Measurements from ENCODE around the gene SSBP3. TPM values are rescaled to one million over a fixed set of nuclear protein-coding genes. Genes with fewer than 3 reads are reported as not detected.

SSBP3 gene
- total RNA-seq, 1 donor from 2014 or later, result 19.7 TPM

GRCh38 chr1:54361342-54361741, 44.9 kb downstream of the SSBP3 start:
- TF ChIP-seq, protein P1, sequence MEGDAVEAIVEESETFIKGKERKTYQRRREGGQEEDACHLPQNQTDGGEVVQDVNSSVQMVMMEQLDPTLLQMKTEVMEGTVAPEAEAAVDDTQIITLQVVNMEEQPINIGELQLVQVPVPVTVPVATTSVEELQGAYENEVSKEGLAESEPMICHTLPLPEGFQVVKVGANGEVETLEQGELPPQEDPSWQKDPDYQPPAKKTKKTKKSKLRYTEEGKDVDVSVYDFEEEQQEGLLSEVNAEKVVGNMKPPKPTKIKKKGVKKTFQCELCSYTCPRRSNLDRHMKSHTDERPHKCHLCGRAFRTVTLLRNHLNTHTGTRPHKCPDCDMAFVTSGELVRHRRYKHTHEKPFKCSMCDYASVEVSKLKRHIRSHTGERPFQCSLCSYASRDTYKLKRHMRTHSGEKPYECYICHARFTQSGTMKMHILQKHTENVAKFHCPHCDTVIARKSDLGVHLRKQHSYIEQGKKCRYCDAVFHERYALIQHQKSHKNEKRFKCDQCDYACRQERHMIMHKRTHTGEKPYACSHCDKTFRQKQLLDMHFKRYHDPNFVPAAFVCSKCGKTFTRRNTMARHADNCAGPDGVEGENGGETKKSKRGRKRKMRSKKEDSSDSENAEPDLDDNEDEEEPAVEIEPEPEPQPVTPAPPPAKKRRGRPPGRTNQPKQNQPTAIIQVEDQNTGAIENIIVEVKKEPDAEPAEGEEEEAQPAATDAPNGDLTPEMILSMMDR (IDR thresholded peaks at IDR 0.05; ENCODE audit: insufficient read depth, low read length, poor library complexity, severe bottlenecking), result no peak
- no peak overlapping the region for H3K4me3 ChIP-seq (ENCODE audit: low read depth, low read length)
- DNase-seq (ENCODE audit: low read depth), result no peak
- H3K27me3 ChIP-seq (ENCODE audit: control insufficient read depth, insufficient read depth, low read length), result no peaks in the 10 kb centered on the region
- no peaks in the 10 kb centered on the region for H3K36me3 ChIP-seq (ENCODE audit: control insufficient read depth, insufficient read depth, low read length)

DNA sequence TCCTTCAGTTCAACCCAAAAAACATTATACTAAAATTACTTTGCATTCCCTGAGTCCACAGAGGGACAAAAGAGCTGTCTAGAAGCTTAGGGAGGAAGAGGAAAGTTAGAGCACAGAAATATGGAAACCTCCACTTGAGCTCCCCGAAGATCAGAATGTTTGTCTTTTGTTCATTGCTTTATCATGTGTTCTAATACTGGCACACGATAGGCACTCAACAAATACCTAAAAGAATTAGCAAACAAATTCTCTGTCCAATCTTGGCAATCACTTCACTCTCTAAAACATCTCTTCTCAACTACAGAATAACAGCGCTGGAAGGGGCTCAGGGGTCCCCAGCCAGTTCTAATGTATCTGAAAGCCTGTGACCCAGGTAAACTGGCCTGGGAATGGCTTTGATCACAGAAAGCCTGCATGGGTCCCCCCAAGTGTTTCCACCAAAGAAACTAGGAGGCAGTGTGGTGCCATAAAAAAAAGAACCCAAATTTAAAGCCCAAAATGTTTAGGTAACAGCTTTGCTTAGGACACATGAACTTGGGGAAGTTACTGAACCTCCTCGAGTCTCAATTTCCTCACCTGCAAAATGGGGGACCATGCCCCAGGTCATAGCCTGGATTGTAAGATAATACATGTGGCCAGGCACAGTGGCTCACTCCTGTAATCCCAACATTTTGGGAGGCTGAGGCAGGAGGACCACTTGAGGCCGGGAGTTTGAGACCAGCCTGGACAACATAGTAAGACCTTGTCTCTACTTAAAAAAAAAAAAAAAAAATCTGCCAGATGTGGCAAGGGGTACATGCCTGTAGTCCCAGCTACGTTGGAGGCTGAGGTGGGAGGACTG, 45.8 kb downstream of the SSBP3 start:
- no peak overlapping the region for H3K4me3 ChIP-seq (ENCODE audit: low read depth, low read length)
- DNase-seq (ENCODE audit: low read depth), result no peak
- TF ChIP-seq, protein P1 (IDR thresholded peaks at IDR 0.05; ENCODE audit: insufficient read depth, low read length, poor library complexity, severe bottlenecking), result no peak
- no peaks in the 10 kb centered on the region for H3K27me3 ChIP-seq (ENCODE audit: control insufficient read depth, insufficient read depth, low read length)
- H3K36me3 ChIP-seq (ENCODE audit: control insufficient read depth, insufficient read depth, low read length), result no peaks in the 10 kb centered on the region

DNA sequence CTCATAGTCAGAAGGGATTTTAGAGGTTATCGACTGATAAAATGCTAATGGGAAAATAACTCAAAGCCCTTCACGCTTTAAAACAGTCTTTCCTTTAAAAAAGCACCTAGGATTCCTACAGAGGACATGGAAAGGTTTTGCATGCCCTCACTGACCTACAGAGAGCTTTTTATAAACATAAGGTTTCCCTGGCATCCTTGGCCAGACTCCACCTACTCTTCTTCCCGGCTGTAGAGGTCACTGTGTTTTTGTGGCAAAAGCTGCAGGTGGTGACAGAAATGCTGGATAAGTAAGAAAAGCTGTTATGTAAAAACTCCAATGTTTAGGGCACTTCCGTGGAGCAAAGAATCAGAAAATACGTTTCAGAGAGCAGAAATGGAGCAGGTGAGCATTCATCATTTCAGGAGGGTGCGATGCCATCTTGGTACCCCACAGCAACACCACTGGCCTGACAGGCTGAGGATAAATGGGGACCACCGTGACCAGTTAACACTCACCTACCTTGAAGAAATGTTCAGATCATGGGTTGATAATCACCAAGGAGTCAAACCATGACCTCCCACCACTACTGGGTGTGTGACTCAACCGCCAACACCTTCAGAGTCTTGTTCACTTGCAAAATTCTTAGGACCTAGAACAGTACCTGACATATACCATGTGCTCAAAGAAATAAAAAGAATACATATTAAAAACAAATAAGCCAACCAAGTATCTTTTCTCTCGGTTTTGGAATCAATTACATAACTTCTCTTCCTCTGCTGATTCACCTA, 46.6 kb downstream of the SSBP3 start:
- no peak overlapping the region for H3K4me3 ChIP-seq (ENCODE audit: low read depth, low read length)
- no peak for DNase-seq (ENCODE audit: low read depth)
- no peaks in the 10 kb centered on the region for H3K27me3 ChIP-seq (ENCODE audit: control insufficient read depth, insufficient read depth, low read length)
- no peaks in the 10 kb centered on the region for H3K36me3 ChIP-seq (ENCODE audit: control insufficient read depth, insufficient read depth, low read length)
- TF ChIP-seq, protein P1 (IDR thresholded peaks at IDR 0.05; ENCODE audit: insufficient read depth, low read length, poor library complexity, severe bottlenecking), result no peak

GRCh38 chr1:54358503-54359168, 47.6 kb downstream of the SSBP3 start:
- no peaks in the 10 kb centered on the region for H3K36me3 ChIP-seq (ENCODE audit: control insufficient read depth, insufficient read depth, low read length)
- no peak for DNase-seq (ENCODE audit: low read depth)
- H3K4me3 ChIP-seq (ENCODE audit: low read depth, low read length), result no peak overlapping the region
- no peaks in the 10 kb centered on the region for H3K27me3 ChIP-seq (ENCODE audit: control insufficient read depth, insufficient read depth, low read length)
- TF ChIP-seq, protein P1 (IDR thresholded peaks at IDR 0.05; ENCODE audit: insufficient read depth, low read length, poor library complexity, severe bottlenecking), result no peak

DNA sequence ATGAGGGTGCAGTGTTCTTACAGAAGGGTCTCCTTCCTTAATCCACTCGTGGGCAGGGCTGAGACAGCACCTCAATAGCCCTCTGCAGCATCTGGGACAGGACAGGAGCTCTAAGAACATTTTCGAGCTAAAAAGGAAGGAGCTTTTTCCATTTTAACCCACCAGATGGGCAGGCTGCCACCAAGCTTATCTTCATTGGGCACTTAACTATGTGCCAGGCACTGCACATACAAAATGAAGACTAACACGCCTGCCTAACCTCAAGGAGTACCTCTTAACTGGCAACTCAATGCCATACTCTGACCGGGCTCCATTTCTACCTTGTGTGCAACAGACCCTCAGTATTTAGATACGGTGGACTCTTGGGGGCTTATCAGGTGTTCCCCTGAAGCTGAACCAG, 48.2 kb downstream of the SSBP3 start:
- Histone ChIP-seq H3K27me3 (ENCODE audit: control insufficient read depth, insufficient read depth, low read length) (no peaks in the 10 kb centered on the region), H3K4me3 (ENCODE audit: low read depth, low read length) (no peak overlapping the region), H3K36me3 (ENCODE audit: control insufficient read depth, insufficient read depth, low read length) (no peaks in the 10 kb centered on the region)
- no peak for DNase-seq (ENCODE audit: low read depth)
- TF ChIP-seq, protein P1 (IDR thresholded peaks at IDR 0.05; ENCODE audit: insufficient read depth, low read length, poor library complexity, severe bottlenecking), result no peak

Data from kidney epithelial cell (primary cell).